CD4-positive, alpha-beta T cell treated with Interleukin-6 at 100 ng/mL for 8 hours (primary cell): ENCODE measurements around the gene SLC36A1.

Experiments
- DNase-seq: peaks from one replicate; pipeline ENCODE4 v3.0.0-alpha.2; 2020; ENCODE audit warnings: mixed read lengths, low spot score

Gene SLC36A1

DNA sequence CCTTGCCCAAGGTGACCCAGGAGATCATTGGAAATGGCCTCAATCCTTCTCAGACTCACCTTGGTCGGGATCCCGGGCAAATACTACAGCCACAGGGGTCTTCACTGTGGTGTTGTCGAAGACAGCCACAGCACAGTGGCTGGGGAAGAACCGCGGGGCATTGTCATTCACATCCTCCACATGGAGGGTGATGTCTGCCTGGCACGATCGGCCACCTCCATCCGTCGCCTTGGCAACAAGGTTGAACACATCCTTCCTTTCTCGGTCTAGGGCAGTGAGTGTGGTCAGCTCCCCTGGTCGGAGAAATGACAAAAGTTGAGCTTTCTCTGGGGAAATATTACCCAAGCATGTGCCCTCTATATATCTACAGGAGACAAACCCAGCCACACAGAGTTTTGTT, 86.9 kb downstream of the SLC36A1 start:
- DNase-seq = no peak

- DNase-seq = no peak
These were observed 89.6 kb downstream of the SLC36A1 start for GRCh38 chr5:151537044-151537443.

GRCh38 chr5:151541571-151541970, 94.2 kb downstream of the SLC36A1 start:
- no peak for DNase-seq
